OCI-LY7 (cell line): ENCODE results near the gene SLC12A9.

Experiments used
- EZH2phosphoT487 ChIP-seq: fragments of 200-600 bp; sonication (generic); IDR thresholded peaks from 2 replicates; pipeline ENCODE4 v1.6.1; 2018; ENCODE audit warnings: low read depth, borderline replicate concordance, mild to moderate bottlenecking, mixed run types, antibody characterized with exemption, low read length, moderate library complexity, mixed read lengths
- TF ChIP-seq, protein P1 (sequence below): fragments of 200-600 bp; sonication (generic); conservative IDR thresholded peaks from 2 replicates; pipeline ENCODE4 v1.5.1; 2014; ENCODE audit warnings: mild to moderate bottlenecking, antibody characterized with exemption, low read length, moderate library complexity, mixed read lengths

GRCh38 chr7:100886936-100887515 is 34.5 kb downstream of the SLC12A9 start:
- TF ChIP-seq, protein P1, sequence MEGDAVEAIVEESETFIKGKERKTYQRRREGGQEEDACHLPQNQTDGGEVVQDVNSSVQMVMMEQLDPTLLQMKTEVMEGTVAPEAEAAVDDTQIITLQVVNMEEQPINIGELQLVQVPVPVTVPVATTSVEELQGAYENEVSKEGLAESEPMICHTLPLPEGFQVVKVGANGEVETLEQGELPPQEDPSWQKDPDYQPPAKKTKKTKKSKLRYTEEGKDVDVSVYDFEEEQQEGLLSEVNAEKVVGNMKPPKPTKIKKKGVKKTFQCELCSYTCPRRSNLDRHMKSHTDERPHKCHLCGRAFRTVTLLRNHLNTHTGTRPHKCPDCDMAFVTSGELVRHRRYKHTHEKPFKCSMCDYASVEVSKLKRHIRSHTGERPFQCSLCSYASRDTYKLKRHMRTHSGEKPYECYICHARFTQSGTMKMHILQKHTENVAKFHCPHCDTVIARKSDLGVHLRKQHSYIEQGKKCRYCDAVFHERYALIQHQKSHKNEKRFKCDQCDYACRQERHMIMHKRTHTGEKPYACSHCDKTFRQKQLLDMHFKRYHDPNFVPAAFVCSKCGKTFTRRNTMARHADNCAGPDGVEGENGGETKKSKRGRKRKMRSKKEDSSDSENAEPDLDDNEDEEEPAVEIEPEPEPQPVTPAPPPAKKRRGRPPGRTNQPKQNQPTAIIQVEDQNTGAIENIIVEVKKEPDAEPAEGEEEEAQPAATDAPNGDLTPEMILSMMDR = no peak
- TF ChIP-seq EZH2phosphoT487 = no peak
